WTC11 (cell line): ENCODE measurements around the gene SOX9. TPM values are rescaled to one million over a fixed set of nuclear protein-coding genes. Genes with fewer than 3 reads are reported as not detected.

ENCODE experiments used
- ATAC-seq: fragments of 200-7000 bp; cut with Tn5 transposase; 2 replicates; pipeline ENCODE4 v1.10.0; 2021; ENCODE audit warnings: mild to moderate bottlenecking, moderate library complexity
- CTCF ChIA-PET: fragments of 300-600 bp; sonication (Branson Sonifier 250); formaldehyde crosslinking; loops from one replicate; lab custom pipeline; 2021; ENCODE audit warnings: antibody characterized with exemption; lab: Charles Lee
- POLR2A ChIA-PET: fragments of 350-600 bp; sonication (Branson Sonifier 250); formaldehyde crosslinking; loops from one replicate; lab custom pipeline; 2021; ENCODE audit warnings: antibody characterized with exemption; lab: Charles Lee
- DNase-seq: peaks from one replicate; pipeline ENCODE4 v3.0.0; 2021; ENCODE audit warnings: low spot score
- H3K27ac Mint-ChIP-seq: 2 replicates; pipeline ENCODE4 v1.8.0; 2021; ENCODE audit warnings: mixed read lengths
- H3K27me3 Mint-ChIP-seq: 2 replicates; pipeline ENCODE4 v1.8.0; 2021; ENCODE audit warnings: low read depth, mild to moderate bottlenecking, moderate library complexity, mixed read lengths
- H3K36me3 Mint-ChIP-seq: 2 replicates; pipeline ENCODE4 v1.8.0; 2021; ENCODE audit warnings: mixed read lengths
- H3K4me1 Mint-ChIP-seq: 2 replicates; pipeline ENCODE4 v1.8.0; 2022; ENCODE audit warnings: mixed read lengths
- H3K4me3 Mint-ChIP-seq: 2 replicates; pipeline ENCODE4 v1.8.0; 2021; ENCODE audit warnings: mild to moderate bottlenecking, moderate library complexity, mixed read lengths
- H3K9me3 Mint-ChIP-seq: 2 replicates; pipeline ENCODE4 v1.8.0; 2021; ENCODE audit warnings: mixed read lengths
- ATF1 ChIP-seq: sonication (generic); formaldehyde crosslinking; IDR thresholded peaks from 2 replicates; pipeline ENCODE4 v1.8.1; 2023; ENCODE audit warnings: mild to moderate bottlenecking, moderate library complexity, missing genetic modification reagents
- CBFB ChIP-seq: sonication (generic); formaldehyde crosslinking; IDR thresholded peaks from 2 replicates; pipeline ENCODE4 v1.8.1; 2022; ENCODE audit warnings: mild to moderate bottlenecking, low read depth, missing genetic modification reagents
- CREM ChIP-seq: sonication (generic); formaldehyde crosslinking; IDR thresholded peaks from 2 replicates; pipeline ENCODE4 v1.8.1; 2022; ENCODE audit warnings: mild to moderate bottlenecking, missing genetic modification reagents, moderate library complexity
- GABPB1 ChIP-seq: sonication (generic); formaldehyde crosslinking; IDR thresholded peaks from 2 replicates; pipeline ENCODE4 v1.8.1; 2023; ENCODE audit warnings: mild to moderate bottlenecking, missing genetic modification reagents
- HMGA2 ChIP-seq: fragments of 250-450 bp; sonication (Bioruptor Pico); IDR thresholded peaks from 2 replicates; pipeline ENCODE4 v1.4.0; 2021; ENCODE audit warnings: mild to moderate bottlenecking, moderate library complexity
- IRF2 ChIP-seq: sonication (generic); formaldehyde crosslinking; IDR thresholded peaks from 2 replicates; pipeline ENCODE4 v1.8.0; 2022; ENCODE audit warnings: low read depth, missing genetic modification reagents, borderline replicate concordance
- JUN ChIP-seq: sonication (generic); formaldehyde crosslinking; IDR thresholded peaks from 2 replicates; pipeline ENCODE4 v1.8.0; 2023; ENCODE audit warnings: mild to moderate bottlenecking, missing genetic modification reagents
- KAT7 ChIP-seq: sonication (generic); formaldehyde crosslinking; IDR thresholded peaks from 2 replicates; pipeline ENCODE4 v1.8.1; 2023; ENCODE audit warnings: missing genetic modification reagents, mild to moderate bottlenecking, borderline replicate concordance
- NFE2L1 ChIP-seq: sonication (generic); formaldehyde crosslinking; IDR thresholded peaks from 2 replicates; pipeline ENCODE4 v1.8.1; 2023; ENCODE audit warnings: missing genetic modification reagents
- RORB ChIP-seq: fragments of 250-450 bp; sonication (Bioruptor Pico); IDR thresholded peaks from 2 replicates; pipeline ENCODE4 v1.9.0; 2021; ENCODE audit warnings: mild to moderate bottlenecking
- SOX15 ChIP-seq: fragments of 250-450 bp; sonication (Bioruptor Pico); IDR thresholded peaks from 2 replicates; pipeline ENCODE4 v1.9.0; 2021; ENCODE audit warnings: mild to moderate bottlenecking
- TCF7 ChIP-seq: sonication (generic); formaldehyde crosslinking; IDR thresholded peaks from 2 replicates; pipeline ENCODE4 v1.8.0; 2022; ENCODE audit warnings: mild to moderate bottlenecking, low read depth, missing genetic modification reagents, moderate library complexity
- TP53 ChIP-seq: sonication (generic); formaldehyde crosslinking; IDR thresholded peaks from 2 replicates; pipeline ENCODE4 v1.8.1; 2023; ENCODE audit warnings: mild to moderate bottlenecking, missing genetic modification reagents
- ZNF416 ChIP-seq: fragments of 250-450 bp; sonication (Bioruptor Pico); IDR thresholded peaks from 2 replicates; pipeline ENCODE4 v1.9.0; 2021; ENCODE audit warnings: mild to moderate bottlenecking, inconsistent platforms
- ZNF423 ChIP-seq: fragments of 250-450 bp; sonication (Bioruptor Pico); IDR thresholded peaks from 2 replicates; pipeline ENCODE4 v2.1.2; 2022; ENCODE audit warnings: mild to moderate bottlenecking, moderate library complexity
- total RNA-seq: library from RNA; stranded (reverse); gene quantifications from 3 replicates; pipeline ENCODE4 v1.2.3, GENCODE V29; 2021
- TF ChIP-seq, protein P1 (sequence below): sonication (generic); formaldehyde crosslinking; IDR thresholded peaks from 2 replicates; pipeline ENCODE4 v1.8.1; 2023; ENCODE audit warnings: mild to moderate bottlenecking, missing genetic modification reagents, borderline replicate concordance
- TF ChIP-seq, protein P2 (sequence below): sonication (generic); formaldehyde crosslinking; IDR thresholded peaks from 2 replicates; pipeline ENCODE4 v1.8.0; 2022; ENCODE audit warnings: mild to moderate bottlenecking, missing genetic modification reagents
- TF ChIP-seq, protein P3 (sequence below): sonication (generic); formaldehyde crosslinking; IDR thresholded peaks from 2 replicates; pipeline ENCODE4 v1.8.1; 2022; ENCODE audit warnings: mild to moderate bottlenecking, missing genetic modification reagents, moderate library complexity, borderline replicate concordance
- TF ChIP-seq, protein P4 (sequence below): sonication (generic); formaldehyde crosslinking; IDR thresholded peaks from 2 replicates; pipeline ENCODE4 v1.8.0; 2022; ENCODE audit warnings: mild to moderate bottlenecking, missing genetic modification reagents

Gene SOX9
- total RNA-seq, 1 experiment from 2014 or later = 8.1 TPM

DNA sequence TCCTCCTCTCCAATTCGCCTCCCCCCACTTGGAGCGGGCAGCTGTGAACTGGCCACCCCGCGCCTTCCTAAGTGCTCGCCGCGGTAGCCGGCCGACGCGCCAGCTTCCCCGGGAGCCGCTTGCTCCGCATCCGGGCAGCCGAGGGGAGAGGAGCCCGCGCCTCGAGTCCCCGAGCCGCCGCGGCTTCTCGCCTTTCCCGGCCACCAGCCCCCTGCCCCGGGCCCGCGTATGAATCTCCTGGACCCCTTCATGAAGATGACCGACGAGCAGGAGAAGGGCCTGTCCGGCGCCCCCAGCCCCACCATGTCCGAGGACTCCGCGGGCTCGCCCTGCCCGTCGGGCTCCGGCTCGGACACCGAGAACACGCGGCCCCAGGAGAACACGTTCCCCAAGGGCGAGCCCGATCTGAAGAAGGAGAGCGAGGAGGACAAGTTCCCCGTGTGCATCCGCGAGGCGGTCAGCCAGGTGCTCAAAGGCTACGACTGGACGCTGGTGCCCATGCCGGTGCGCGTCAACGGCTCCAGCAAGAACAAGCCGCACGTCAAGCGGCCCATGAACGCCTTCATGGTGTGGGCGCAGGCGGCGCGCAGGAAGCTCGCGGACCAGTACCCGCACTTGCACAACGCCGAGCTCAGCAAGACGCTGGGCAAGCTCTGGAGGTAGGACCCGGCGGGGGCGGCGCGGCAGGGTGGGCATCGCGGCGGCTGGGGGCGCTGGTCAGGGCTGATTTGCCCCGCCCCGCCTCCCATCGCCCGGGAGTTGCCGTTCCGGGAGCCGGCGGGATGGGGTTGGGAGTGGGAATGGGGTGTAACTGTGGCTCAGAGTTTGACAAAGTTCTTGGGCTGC lies 567 bp downstream of the SOX9 start (continued):
- TF ChIP-seq SOX15 (CRISPR knock-in tag) = no peak
- no peak for TF ChIP-seq CREM (CRISPR knock-in tag)
- TF ChIP-seq JUN (CRISPR knock-in tag) = no peak
- TF ChIP-seq, protein P1, sequence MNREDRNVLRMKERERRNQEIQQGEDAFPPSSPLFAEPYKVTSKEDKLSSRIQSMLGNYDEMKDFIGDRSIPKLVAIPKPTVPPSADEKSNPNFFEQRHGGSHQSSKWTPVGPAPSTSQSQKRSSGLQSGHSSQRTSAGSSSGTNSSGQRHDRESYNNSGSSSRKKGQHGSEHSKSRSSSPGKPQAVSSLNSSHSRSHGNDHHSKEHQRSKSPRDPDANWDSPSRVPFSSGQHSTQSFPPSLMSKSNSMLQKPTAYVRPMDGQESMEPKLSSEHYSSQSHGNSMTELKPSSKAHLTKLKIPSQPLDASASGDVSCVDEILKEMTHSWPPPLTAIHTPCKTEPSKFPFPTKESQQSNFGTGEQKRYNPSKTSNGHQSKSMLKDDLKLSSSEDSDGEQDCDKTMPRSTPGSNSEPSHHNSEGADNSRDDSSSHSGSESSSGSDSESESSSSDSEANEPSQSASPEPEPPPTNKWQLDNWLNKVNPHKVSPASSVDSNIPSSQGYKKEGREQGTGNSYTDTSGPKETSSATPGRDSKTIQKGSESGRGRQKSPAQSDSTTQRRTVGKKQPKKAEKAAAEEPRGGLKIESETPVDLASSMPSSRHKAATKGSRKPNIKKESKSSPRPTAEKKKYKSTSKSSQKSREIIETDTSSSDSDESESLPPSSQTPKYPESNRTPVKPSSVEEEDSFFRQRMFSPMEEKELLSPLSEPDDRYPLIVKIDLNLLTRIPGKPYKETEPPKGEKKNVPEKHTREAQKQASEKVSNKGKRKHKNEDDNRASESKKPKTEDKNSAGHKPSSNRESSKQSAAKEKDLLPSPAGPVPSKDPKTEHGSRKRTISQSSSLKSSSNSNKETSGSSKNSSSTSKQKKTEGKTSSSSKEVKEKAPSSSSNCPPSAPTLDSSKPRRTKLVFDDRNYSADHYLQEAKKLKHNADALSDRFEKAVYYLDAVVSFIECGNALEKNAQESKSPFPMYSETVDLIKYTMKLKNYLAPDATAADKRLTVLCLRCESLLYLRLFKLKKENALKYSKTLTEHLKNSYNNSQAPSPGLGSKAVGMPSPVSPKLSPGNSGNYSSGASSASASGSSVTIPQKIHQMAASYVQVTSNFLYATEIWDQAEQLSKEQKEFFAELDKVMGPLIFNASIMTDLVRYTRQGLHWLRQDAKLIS (CRISPR knock-in tag) = no peak
- TF ChIP-seq IRF2 = no peak
- no peak for TF ChIP-seq ATF1 (CRISPR knock-in tag)
- no peak for TF ChIP-seq RORB (CRISPR knock-in tag)
- TF ChIP-seq, protein P2, sequence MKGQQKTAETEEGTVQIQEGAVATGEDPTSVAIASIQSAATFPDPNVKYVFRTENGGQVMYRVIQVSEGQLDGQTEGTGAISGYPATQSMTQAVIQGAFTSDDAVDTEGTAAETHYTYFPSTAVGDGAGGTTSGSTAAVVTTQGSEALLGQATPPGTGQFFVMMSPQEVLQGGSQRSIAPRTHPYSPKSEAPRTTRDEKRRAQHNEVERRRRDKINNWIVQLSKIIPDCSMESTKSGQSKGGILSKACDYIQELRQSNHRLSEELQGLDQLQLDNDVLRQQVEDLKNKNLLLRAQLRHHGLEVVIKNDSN (CRISPR knock-in tag) = no peak
- no peak for TF ChIP-seq TCF7 (CRISPR knock-in tag)
- TF ChIP-seq TP53 (CRISPR knock-in tag) = no peak
- TF ChIP-seq, protein P3, sequence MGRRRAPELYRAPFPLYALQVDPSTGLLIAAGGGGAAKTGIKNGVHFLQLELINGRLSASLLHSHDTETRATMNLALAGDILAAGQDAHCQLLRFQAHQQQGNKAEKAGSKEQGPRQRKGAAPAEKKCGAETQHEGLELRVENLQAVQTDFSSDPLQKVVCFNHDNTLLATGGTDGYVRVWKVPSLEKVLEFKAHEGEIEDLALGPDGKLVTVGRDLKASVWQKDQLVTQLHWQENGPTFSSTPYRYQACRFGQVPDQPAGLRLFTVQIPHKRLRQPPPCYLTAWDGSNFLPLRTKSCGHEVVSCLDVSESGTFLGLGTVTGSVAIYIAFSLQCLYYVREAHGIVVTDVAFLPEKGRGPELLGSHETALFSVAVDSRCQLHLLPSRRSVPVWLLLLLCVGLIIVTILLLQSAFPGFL (CRISPR knock-in tag) = 0 out of 2 replicates have a peak, but pooled peaks have one; percentile 63
- no peak; the same call in 1 of the 2 replicates for TF ChIP-seq GABPB1 (CRISPR knock-in tag)
- TF ChIP-seq, all 79 proteins: peak for 12

DNA sequence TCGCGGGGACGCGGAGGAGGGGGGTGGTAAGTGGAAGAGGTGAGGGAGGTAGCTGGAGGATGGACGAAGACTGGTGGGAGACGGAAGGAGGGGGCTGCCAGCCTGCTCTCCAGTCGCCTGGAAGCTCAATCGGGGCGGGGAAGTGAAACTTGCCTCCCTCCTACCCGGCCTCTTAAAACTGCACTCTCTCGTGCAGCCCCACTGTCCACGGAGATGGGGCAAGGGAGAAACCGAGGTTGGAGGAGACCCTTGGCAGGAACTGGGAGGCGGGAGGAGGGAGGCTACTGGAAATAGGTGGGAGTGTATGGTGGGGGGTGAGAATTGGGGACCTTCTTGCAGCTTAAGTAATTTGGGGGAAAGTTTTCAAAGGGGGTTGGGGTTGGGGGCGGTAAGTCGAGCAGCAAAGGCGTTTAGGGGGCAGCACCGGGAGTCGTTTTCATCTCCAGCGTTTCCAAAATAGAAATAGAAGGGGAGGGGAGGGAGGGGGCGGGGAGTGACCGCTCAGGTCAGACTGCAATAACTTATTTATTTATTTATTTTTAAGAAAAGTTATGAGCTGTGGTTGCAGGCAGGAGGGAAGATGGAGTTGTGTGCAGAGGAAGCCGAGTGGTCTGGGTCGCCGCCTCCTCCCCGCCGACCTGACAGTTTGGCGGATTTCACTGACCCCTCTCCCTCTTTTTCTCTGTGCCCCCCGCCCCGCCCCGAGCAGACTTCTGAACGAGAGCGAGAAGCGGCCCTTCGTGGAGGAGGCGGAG lies 1.4 kb downstream of the SOX9 start:
- no peak overlapping the region for H3K27ac Mint-ChIP-seq
- DNase-seq = no peak
- peaks cover 54% of the 10 kb centered on the region for H3K4me1 Mint-ChIP-seq
- CTCF ChIA-PET = interaction anchor here (0.7 to 3.8 kb wide), 7 partner anchors 61 to 418 kb away, joined by 3 to 28 read pairs (median 4); no protein-coding TSS in a partner anchor
- H3K36me3 Mint-ChIP-seq = peaks cover 7% of the 10 kb centered on the region
- peaks cover 44% of the 10 kb centered on the region for H3K27me3 Mint-ChIP-seq
- TF ChIP-seq ZNF423 (CRISPR knock-in tag) (no peak), HMGA2 (no peak), NFE2L1 (no peak), CBFB (CRISPR knock-in tag) (0 out of 2 replicates have a peak, but pooled peaks have one; percentile 12), KAT7 (CRISPR knock-in tag) (no peak), ZNF416 (CRISPR knock-in tag) (no peak)
- TF ChIP-seq, protein P4, sequence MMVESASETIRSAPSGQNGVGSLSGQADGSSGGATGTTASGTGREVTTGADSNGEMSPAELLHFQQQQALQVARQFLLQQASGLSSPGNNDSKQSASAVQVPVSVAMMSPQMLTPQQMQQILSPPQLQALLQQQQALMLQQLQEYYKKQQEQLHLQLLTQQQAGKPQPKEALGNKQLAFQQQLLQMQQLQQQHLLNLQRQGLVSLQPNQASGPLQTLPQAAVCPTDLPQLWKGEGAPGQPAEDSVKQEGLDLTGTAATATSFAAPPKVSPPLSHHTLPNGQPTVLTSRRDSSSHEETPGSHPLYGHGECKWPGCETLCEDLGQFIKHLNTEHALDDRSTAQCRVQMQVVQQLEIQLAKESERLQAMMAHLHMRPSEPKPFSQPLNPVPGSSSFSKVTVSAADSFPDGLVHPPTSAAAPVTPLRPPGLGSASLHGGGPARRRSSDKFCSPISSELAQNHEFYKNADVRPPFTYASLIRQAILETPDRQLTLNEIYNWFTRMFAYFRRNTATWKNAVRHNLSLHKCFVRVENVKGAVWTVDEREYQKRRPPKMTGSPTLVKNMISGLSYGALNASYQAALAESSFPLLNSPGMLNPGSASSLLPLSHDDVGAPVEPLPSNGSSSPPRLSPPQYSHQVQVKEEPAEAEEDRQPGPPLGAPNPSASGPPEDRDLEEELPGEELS (CRISPR knock-in tag) = 0 out of 2 replicates have a peak, but pooled peaks have one; percentile 41
- H3K4me3 Mint-ChIP-seq = peak overlapping the region; percentile 95
- POLR2A ChIA-PET = interaction anchor here (0.5 to 3.2 kb wide), 7 partner anchors 30 to 417 kb away, joined by 3 to 13 read pairs (median 7); no protein-coding TSS in a partner anchor
- no peaks in the 10 kb centered on the region for H3K9me3 Mint-ChIP-seq
- ATAC-seq = no peak
